Measurements from ENCODE around the gene UBE2J2. TPM values are rescaled to one million over a fixed set of nuclear protein-coding genes. Genes with fewer than 3 reads are reported as not detected.

UBE2J2 gene
- total and polyA plus RNA-seq, 2 of the 8 experiments (the other 6 are each of a cell fraction or from before 2014, with no cell fraction given) = 33.6 to 67.9 TPM

DNA sequence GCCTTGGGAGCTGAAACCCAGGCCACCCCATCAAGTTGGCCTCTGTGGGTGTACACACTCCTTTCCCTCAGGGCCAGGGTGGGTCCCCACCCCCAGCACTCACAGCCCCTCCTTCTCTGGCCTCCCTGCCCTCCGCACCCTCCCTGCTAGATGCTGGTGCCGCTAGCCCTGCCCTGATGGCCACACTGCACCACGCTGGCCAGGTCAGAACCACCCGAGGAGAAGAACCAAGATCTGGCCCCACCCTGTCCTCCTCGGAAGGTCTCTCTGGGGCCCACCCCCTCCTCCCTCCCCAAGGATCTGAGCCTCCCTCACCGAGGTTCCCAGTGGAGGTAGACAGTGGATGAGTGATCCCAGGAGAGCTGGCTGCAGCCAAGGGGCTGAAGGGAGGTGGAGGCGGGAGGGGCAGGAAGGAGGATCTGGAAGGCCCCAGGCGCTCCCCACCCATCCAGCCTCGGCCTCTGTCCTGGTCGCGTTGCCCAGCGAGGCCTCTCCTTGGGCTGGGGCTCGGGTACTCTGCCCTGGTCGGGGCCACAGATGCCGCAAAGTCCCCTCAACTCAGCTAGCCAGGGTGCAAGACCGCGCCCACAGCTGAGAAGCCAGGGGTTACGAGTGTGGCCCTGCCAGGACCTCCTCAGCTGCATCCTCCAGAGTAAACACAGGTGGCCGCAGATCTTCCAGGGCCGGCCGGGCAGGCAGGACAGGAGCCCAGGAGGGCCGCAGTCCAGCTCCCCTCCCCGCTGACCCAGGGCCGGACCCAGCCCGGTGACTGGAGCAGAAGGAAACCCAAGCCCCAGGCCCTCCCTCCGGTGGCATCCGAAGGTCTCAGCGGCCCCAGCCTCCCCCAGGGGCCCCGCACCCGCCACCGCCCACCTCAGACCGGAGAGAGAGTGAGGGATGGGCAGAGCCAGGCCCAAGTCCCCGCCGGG, 36.4 kb downstream of the UBE2J2 start:
- Histone ChIP-seq H2BK12ac (ENCODE audit: low read depth, low read length) (no peak overlapping the region), H4K91ac (replicated peaks; ENCODE audit: insufficient read length, low read length) (no peak overlapping the region), H3K4me3 (ENCODE audit: extremely low read depth in 1 of 4, insufficient read depth in 2 of 4, low read depth in 3 of 4, low read length in 4 of 4) (no peak overlapping the region), H3K4me1 (replicated peaks in 1 of 4; ENCODE audit: control insufficient read depth in 3 of 4, insufficient read depth in 4 of 4, low read length in 3 of 4) (peaks cover 0 to 9% (median 3%) of the 10 kb centered on the region in 4 experiments; a peak in 4 of 7 replicates), H3K79me1 (ENCODE audit: low read depth, low read length) (peaks cover 16% of the 10 kb centered on the region), H4K8ac (ENCODE audit: extremely low read depth, insufficient read depth, low read length) (peak overlapping the region; percentile 53; the same call in 1 of the 2 replicates), H3K23me2 (ENCODE audit: low read depth, low read length) (no peaks in the 10 kb centered on the region; the same call in 1 of the 2 replicates), H3K27ac (ENCODE audit: low read depth, low read length) (no peak overlapping the region), H2BK15ac (ENCODE audit: low read length) (no peak overlapping the region), H2BK5ac (ENCODE audit: low read depth, low read length) (no peak overlapping the region), H2AFZ (ENCODE audit: low read length) (no peak overlapping the region), H4K5ac (ENCODE audit: insufficient read length, low read depth, low read length) (no peak overlapping the region), H3K4ac (replicated peaks; ENCODE audit: insufficient read length, low read depth, low read length) (no peak overlapping the region), H3K4me2 (ENCODE audit: insufficient read depth in 1 of 2, low read depth in 2 of 2, low read length in 2 of 2) (no peak overlapping the region), H3K23ac (ENCODE audit: insufficient read length) (no peak overlapping the region), H2BK20ac (ENCODE audit: low read length) (no peak overlapping the region), H2AK5ac (ENCODE audit: low read depth, low read length) (no peak overlapping the region), H4K20me1 (replicated peaks in 1 of 2; ENCODE audit: control insufficient read depth in 1 of 2, insufficient read depth in 2 of 2, low read length in 2 of 2) (peaks cover 2 to 13% of the 10 kb centered on the region in 2 experiments), H3K9ac (replicated peaks in 1 of 4; ENCODE audit: extremely low read depth in 1 of 4, low read depth in 3 of 4, low read length in 3 of 4) (peak overlapping the region in 1 of 4 experiments; percentile 20; a peak in 1 of 7 replicates), H3K27me3 (replicated peaks in 1 of 4; ENCODE audit: control insufficient read depth in 3 of 4, extremely low read depth in 1 of 4, insufficient read depth in 3 of 4, low read length in 3 of 4) (no peaks in the 10 kb centered on the region; a peak in 2 of 7 replicates), H3K36me3 (ENCODE audit: control insufficient read depth in 2 of 4, insufficient read depth in 4 of 4, low read length in 3 of 4) (peaks cover 0 to 8% (median 0%) of the 10 kb centered on the region in 4 experiments; a peak in 1 of 8 replicates), H3K79me2 (ENCODE audit: control insufficient read depth in 1 of 2, insufficient read depth in 2 of 2, low read length in 2 of 2) (peaks cover 0 to 6% of the 10 kb centered on the region in 2 experiments; a peak in 1 of 4 replicates), H3K9me3 (ENCODE audit: insufficient read depth in 2 of 2, low read depth in 1 of 2, low read length in 1 of 2) (peaks cover 0 to 9% of the 10 kb centered on the region in 2 experiments; a peak in 2 of 4 replicates), H2BK120ac (replicated peaks; ENCODE audit: low read depth, low read length) (no peak overlapping the region), H3K18ac (ENCODE audit: extremely low read depth, low read length) (no peak overlapping the region; the same call in 1 of the 2 replicates), H3K56ac (replicated peaks; ENCODE audit: insufficient read length, low read depth, low read length) (no peak overlapping the region), H3K14ac (ENCODE audit: insufficient read length) (no peak overlapping the region)
- 89% methylated on average over 30 of the region's 34 CpGs; no CpG with 5 or more reads in 1 of the 2 experiments for WGBS, 2 experiments (ENCODE audit: extremely low coverage in 1 of 2, insufficient coverage in 1 of 2, insufficient read length in 1 of 2, insufficient replicate concordance in 2 of 2, low coverage in 1 of 2, low lambda C conversion rate in 2 of 2, missing lambda C conversion rate in 1 of 2)
- DNase-seq (ENCODE audit: low read depth in 1 of 2, low spot score in 2 of 2) (no peak), FAIRE-seq (no peak)
- POLR2A ChIA-PET (ENCODE audit: partially characterized antibody) = interaction anchor here (0.6 to 1.6 kb wide), 8 partner anchors 9 to 132 kb away, joined by 3 to 5 read pairs (median 3); partner anchors contain the start of gene C1QTNF12
- CTCF ChIA-PET (ENCODE audit: partially characterized antibody) = interaction anchor here (0.9 to 1.6 kb wide), 6 partner anchors 9 to 115 kb away, joined by 3 to 7 read pairs (median 3); no protein-coding TSS in a partner anchor
- TF ChIP-seq ATF2 (IDR thresholded peaks at IDR 0.05; ENCODE audit: low read length) (no peak), ZNF274 (IDR thresholded peaks at IDR 0.05; ENCODE audit: borderline replicate concordance, extremely low read depth, low read length) (no peak), SIX5 (IDR thresholded peaks at IDR 0.05; ENCODE audit: low read depth, low read length) (no peak), CHD1 (IDR thresholded peaks at IDR 0.05; ENCODE audit: low read depth, low read length) (no peak), JUN (IDR thresholded peaks at IDR 0.05; ENCODE audit: low read depth, low read length) (no peak), NRF1 (IDR thresholded peaks at IDR 0.05; ENCODE audit: low read depth, low read length) (no peak), MAFK (IDR thresholded peaks at IDR 0.05; ENCODE audit: low read depth, low read length) (no peak), TCF12 (IDR thresholded peaks at IDR 0.05; ENCODE audit: low read depth, low read length) (no peak), EP300 (IDR thresholded peaks at IDR 0.05; ENCODE audit: borderline replicate concordance in 1 of 2, low read depth in 2 of 2, low read length in 2 of 2) (no peak)

Measured in H1 (cell line).